ENCODE measurements around the gene IGFL1.
"Not testable (repeated sequence)": the region's sequence is repeated elsewhere in the genome, so short reads cannot be mapped to it uniquely, and the experiment has no call there.

Gene IGFL1

DNA sequence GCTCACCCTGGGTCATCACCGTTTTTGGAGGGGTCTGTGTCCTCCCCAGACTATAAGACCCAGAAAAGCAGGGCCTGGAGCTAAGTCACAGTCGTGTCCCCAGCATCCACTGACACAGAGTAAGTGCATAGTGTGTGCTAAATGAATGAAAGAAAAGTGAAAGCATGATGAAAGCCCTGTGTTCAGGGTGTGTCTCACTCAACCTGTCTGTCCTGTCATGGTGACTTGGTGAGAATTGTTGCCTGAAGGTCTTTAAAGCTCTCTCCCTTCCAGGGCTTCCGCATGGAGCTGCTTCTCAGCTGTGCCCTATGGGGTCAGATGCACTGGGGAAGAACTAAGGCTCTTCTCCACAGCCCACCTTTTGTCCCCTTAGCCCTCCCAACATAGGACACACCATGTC lies 20.5 kb upstream of the IGFL1 start:
- H3K4me3 ChIP-seq (ENCODE audit: low read length) = no peak overlapping the region
- TF ChIP-seq ZNF274 (IDR thresholded peaks at IDR 0.05; ENCODE audit: low read depth, low read length) = no peak

DNA sequence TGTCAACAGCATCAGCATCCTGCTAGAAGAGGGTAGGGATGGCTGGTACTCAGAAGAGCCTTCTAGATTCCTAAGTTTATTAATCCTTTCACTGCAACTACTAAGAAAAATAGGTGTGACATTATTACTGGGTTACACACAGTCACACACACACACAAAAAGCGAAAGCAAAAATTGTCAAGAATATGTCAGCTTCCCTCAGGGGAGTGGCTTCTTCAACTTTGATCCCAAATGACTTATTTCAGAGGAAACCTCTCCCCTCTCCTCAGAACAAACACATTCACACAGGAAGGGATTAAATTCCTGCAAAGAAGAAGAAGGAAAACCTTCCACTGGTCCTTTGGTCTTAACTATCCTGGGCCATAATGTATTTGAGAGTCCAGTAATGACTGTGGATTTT lies 20.1 kb upstream of the IGFL1 start:
- TF ChIP-seq ZNF274 (IDR thresholded peaks at IDR 0.05; ENCODE audit: low read depth, low read length) = no peak
- no peak overlapping the region for H3K4me3 ChIP-seq (ENCODE audit: low read length)

DNA sequence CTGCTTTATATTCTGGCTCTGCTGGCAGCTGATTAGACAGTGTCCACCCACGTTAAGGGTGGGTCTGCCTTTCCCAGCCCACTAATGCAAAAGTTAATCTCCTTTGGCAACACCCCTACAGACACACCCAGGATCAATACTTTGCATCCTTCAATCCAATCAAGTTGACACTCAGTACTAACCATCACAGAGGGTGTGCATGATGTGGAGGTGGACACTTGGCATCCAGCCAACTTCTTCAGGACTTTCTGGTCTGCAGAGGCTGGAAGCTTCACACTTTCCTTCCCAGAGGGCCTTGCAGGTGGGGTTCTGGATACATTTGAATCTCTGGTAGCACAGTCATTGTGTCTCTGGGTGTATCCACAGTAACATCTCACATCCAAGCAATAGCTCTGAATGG lies 18.9 kb upstream of the IGFL1 start:
- no peak for TF ChIP-seq ZNF274 (IDR thresholded peaks at IDR 0.05; ENCODE audit: low read depth, low read length)
- H3K4me3 ChIP-seq (ENCODE audit: low read length) = no peak overlapping the region

DNA sequence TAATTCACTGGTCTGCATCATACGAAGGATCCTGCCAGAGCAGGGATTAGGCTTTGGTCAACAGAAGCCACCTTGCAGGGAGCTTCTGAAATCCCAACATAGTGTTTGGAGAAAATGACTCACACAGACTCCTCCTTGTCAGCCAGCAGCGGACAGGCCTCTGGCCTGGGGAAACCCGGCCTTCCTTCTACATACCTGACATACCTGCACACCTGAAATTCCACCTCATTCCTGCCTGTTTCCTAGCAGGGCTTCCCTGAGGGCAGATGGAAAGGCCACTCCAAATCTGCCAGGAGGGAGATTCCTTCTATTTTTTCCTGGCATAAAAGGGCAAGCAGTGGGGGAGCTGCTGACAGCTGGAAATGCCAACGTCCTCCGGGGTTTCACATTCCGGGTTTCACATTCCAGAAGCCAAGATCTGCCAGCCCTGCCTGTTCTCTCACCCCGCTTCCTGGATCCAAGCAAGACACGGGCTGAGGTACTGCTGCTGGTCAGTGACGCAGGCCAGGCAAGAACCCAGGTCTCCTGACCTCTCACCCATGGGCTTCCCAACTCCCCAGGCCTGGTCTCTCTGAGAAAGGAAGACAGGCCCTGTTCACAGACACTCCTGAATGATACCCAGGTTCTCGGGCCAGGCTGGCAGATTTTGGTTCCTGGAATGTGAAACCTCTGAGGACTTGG lies 18.2 kb upstream of the IGFL1 start:
- TF ChIP-seq ZNF274 (IDR thresholded peaks at IDR 0.05; ENCODE audit: low read depth, low read length) = no peak
- no peak overlapping the region for H3K4me3 ChIP-seq (ENCODE audit: low read length)

DNA sequence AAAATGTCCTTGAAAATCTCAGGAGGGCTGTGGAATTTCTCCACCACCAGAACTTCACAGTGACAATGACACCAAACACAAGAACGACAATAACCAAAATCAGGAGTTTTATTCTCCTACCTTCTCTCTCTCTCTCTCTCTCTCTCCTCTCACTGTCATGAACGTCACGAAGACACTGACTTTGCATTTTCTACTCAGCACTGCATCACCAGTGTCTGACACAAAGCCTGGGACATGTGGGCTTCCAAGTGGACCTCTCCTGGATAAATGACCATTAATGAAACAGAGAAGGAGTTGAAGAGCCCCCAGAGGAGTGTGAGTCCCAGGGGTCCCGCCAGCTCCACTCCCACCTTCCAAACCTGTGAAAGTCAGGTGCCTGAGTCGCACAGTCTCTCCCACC lies 16.9 kb upstream of the IGFL1 start:
- H3K4me3 ChIP-seq (ENCODE audit: low read length) = not testable (repeated sequence)

DNA sequence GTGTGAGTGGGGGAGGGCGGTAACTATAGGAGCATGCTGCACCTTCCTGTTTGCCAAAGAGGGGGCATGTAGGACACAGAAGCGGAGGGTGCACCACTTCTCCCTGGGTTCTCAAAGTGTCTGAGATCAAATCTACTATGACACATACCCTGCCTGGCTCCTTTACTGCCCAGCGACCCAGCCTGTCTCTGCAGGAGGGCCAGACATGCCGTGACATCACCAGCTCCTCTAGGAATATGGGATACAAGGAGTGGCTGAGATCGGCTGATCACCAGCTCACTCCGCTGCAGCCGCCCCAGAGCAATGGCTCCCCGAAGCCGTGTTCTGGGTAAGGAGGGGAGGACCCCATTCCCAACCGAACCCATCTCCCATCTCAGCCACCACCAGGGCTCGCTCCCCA lies 16.4 kb upstream of the IGFL1 start:
- TF ChIP-seq ZNF274 (IDR thresholded peaks at IDR 0.05; ENCODE audit: low read depth, low read length) = no peak

DNA sequence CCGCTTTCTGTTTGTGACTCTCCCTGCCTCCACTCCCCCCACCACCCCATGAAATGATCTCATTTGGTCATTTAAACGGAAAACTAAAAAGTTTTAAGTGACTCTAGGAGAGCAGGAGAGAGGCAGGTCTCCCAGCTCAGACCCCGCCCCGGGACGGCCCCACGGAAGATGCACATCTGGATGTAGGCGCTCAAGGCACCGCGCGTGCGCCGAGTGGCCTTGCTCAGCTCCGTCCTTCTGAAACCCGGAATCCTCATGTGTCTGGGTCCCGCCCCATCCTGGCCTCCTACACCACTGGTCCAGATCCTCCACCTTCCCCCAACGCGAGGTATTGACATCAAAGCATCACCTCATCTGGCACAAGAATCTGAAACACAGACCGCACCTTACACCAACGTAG lies 15.7 kb upstream of the IGFL1 start:
- no peak for TF ChIP-seq ZNF274 (IDR thresholded peaks at IDR 0.05; ENCODE audit: low read depth, low read length)
- H3K4me3 ChIP-seq (ENCODE audit: low read length) = no peak overlapping the region

More for the DNA sequence above, 16.4 kb upstream of the IGFL1 start:
- H3K4me3 ChIP-seq (ENCODE audit: low read length) = no peak overlapping the region

DNA sequence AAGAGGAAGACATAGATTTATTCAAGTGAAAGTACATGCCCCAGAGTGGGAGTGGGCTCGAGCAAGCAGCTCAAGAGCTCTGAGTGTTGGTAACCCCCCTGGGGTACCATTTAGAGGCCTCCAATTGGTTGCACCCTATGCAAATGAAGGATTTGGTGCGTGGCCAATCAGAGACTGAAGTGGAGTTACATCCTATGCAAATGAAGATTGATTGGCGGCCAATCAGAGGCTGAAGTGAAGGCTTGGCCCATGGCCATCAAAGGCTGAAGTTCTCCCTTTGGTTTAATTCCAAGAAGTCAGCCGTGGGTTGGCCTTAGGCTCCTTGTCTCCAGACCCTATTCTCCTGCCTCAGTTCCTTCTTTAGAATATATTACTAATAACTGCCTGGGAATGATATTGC lies 12.9 kb upstream of the IGFL1 start:
- H3K4me3 ChIP-seq (ENCODE audit: low read length) = no peak overlapping the region
- no peak for TF ChIP-seq ZNF274 (IDR thresholded peaks at IDR 0.05; ENCODE audit: low read depth, low read length)

DNA sequence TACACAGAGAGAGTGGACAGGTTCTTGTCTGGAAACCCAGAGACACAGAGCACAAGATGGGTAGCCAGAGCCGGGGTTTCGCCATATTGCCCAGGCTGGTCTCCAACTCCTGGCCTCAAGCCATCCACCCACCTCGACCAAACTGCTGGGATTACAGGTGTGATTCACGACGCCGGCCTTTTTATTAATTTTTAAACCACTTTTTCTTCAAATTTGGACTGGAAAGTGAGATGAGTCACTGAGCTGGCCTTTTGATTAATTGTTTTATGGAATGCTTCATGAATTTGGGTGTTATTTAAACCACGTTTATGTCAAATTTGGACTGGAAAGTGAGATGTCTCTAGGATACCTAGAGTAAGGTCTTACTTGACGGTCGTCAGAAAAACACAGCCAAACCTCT lies 12.1 kb upstream of the IGFL1 start:
- TF ChIP-seq ZNF274 (IDR thresholded peaks at IDR 0.05; ENCODE audit: low read depth, low read length) = no peak
- H3K4me3 ChIP-seq (ENCODE audit: low read length) = no peak overlapping the region

DNA sequence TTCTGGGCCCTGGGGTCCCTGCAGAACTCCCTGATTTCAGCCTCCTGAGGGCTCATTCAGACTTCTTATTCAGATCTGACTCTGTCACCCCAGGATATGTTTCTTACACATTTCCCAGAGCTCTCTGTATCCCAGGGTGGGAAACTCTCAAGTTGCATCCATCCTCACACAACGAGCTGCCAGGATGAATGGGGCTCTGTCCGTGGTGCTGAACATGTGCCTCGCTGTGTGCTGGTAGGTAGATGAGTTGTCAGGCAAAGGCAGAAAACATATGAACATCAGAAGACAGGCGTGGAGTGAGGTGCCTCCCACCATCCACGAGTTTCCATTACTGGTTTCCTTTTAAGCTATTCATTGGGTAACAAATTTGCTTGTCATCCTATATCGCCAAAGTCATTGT lies 11.4 kb upstream of the IGFL1 start:
- TF ChIP-seq ZNF274 (IDR thresholded peaks at IDR 0.05; ENCODE audit: low read depth, low read length) = no peak

DNA sequence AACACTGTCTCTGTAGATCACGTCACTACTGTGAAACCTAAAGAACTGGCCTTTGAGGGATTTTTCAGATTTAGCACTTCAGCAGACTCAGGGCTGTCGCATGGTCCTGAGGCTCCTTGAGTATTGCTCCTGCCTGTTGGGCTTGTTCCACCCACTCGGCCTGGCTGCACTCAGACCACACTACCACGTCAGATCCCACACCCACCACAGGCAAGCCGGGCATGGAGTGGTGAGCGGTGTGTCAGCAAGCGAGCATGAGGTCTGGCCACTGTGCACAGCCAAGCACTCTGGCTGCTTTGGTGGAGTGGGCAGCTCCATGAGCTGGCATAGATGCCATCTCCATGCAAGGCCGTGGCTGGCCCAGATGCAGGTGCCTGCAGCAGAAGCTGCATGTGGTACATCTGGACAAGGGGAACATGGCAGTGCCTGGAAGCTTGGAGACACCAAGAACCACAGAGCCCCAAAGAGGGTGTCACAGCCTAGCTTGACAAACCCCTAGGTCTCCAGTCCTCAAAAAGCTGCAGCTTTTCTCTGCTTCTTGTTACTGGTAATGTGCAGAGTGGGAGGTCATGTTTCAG lies 9.4 kb upstream of the IGFL1 start:
- H3K4me3 ChIP-seq (ENCODE audit: low read length) = no peak overlapping the region
- TF ChIP-seq ZNF274 (IDR thresholded peaks at IDR 0.05; ENCODE audit: low read depth, low read length) = no peak

More for the DNA sequence above, 11.4 kb upstream of the IGFL1 start:
- H3K4me3 ChIP-seq (ENCODE audit: low read length) = no peak overlapping the region

DNA sequence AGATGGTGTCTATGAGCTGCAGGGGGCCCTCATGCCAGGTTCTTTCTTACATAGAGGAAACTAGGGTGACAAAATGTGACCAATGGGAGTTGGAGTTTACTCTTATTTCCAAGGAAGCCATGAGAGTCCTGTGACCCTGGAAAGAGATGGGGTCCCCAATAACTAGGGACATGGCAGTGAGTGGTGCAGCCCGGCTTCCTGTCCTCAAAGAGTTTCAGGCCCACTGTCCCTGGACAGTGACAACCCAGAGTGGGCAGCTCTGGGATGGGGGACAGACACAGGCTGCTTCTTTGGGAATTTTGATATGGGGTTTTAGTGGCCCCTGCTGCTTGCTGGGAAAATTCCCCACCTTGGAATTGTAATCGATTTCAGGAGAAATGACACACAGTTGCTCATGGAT lies 8.4 kb upstream of the IGFL1 start:
- H3K4me3 ChIP-seq (ENCODE audit: low read length) = no peak overlapping the region
- no peak for TF ChIP-seq ZNF274 (IDR thresholded peaks at IDR 0.05; ENCODE audit: low read depth, low read length)

DNA sequence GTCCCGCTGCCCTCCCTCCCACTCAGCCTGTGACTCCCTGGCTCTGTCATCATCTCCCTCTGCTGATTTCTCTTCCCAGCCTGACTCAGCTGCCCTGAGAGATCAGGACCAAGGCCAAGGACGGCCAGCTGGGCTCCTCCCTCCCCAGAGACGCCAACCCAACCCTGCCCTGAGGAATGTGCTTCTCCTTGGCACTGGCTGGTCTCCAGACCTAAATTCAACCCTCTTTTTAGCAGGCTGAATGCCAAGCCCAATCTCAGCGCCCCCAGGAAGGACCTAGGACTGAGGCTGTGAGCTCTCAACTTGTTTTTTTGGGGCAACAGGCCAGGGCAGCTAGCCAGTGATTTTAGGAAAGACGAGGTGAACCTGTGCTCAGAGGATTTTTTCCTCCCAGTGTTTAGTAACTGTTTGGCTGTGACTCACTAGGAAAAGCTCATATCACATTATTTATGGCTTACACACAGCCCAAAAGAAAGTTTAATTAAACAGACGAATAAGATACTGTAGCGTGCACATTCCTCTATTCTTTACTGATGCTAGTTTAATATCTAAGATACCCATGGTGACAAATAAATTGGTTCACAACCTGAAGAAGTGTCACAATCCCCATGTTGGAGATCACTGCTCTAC lies 7.4 kb upstream of the IGFL1 start:
- no peak overlapping the region for H3K4me3 ChIP-seq (ENCODE audit: low read length)
- TF ChIP-seq ZNF274 (IDR thresholded peaks at IDR 0.05; ENCODE audit: low read depth, low read length) = no peak

DNA sequence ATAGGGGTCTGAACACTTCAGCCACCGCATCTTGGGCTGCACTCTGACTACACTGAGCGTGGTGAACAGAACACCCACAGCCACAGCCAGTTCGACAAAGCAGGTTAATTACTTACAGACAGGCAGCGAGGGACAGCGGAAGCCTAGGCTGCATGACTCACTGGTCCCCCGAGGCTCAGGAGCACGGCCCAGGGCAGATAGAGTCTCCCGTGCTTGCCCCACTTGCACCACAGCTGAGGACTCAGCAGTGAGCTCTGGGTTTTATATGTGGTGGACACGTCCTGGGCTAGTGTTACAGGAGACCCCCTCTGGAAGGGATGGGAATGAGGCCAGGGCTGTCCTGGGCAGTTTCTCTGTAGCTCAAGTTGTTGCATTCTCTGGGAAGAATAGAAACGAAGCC lies 5.8 kb upstream of the IGFL1 start:
- H3K4me3 ChIP-seq (ENCODE audit: low read length) = not testable (repeated sequence)

DNA sequence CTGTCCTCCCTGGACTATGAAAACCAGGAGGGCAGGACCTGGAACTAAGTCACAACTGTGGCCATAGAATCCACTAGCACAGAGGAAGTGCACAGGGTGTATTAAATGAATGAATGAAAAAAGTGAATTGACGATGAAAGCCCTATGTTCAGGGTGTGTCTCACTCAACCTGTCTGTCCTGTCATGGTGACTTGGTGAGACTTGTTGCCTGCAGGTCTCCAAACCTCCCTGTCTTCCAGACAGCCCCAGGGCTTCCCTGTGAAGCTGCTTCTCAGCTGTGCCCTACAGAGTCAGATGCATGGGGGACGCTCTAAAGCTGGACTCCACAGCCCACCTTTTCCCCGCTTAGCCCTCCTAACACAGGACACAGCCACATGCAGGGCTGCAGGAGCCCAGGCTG lies 4.8 kb upstream of the IGFL1 start:
- no peak for TF ChIP-seq ZNF274 (IDR thresholded peaks at IDR 0.05; ENCODE audit: low read depth, low read length)
- no peak overlapping the region for H3K4me3 ChIP-seq (ENCODE audit: low read length)

All from GM08714 (cell line).